GM18511 (cell line): ENCODE results near the gene ODC1.
A peak's percentile ranks its signal among the peaks of the same experiment; 100 is the strongest.

Experiments used
- ATAC-seq: cut with Tn5 transposase; IDR thresholded peaks from one replicate; pipeline ENCODE4 v1.9.1; 2021; ENCODE audit warnings: mild to moderate bottlenecking, moderate library complexity; ENCODE audit not compliant: unreplicated experiment

The ODC1 gene

GRCh38 chr2:10435820-10436204 lies 12.3 kb downstream of the ODC1 start:
- ATAC-seq, result no peak

GRCh38 chr2:10434886-10435819 lies 13.0 kb downstream of the ODC1 start:
- ATAC-seq, result peak; percentile 63

GRCh38 chr2:10433947-10434885 lies 13.9 kb downstream of the ODC1 start:
- ATAC-seq, result no peak

DNA sequence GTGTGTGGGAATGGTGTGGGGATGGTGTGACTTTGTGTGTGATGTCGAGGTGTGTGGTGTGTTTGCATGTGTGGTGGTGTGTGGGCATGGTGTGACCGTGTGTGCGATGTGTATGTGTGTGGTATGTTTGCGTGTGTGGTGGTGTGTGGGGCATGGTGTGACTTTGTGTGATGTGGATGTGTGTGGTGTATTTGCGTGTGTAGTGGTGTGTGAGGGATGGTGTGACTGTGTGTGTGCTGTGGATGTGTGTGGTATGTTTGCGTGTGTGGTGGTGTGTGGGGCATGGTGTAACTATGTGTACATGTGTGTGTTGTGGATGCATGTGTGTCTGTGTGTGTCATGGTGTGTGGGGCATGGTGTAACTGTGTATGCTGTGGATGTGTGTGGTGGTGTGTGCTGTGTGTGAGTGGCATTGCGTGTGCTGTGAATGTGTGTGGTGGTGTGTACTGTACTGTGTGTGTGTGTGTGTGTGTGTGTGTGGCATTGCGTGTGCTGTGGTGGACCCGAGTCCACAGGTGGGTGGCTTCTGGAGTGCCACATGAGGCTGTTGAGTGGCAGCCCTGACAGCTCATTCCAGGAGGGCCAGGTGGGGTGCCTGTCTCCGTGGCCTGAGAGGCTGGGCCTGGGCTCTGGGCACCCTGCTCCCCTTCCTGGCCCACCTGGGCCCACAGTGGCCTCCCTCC lies 14.7 kb downstream of the ODC1 start:
- no peak for ATAC-seq

DNA sequence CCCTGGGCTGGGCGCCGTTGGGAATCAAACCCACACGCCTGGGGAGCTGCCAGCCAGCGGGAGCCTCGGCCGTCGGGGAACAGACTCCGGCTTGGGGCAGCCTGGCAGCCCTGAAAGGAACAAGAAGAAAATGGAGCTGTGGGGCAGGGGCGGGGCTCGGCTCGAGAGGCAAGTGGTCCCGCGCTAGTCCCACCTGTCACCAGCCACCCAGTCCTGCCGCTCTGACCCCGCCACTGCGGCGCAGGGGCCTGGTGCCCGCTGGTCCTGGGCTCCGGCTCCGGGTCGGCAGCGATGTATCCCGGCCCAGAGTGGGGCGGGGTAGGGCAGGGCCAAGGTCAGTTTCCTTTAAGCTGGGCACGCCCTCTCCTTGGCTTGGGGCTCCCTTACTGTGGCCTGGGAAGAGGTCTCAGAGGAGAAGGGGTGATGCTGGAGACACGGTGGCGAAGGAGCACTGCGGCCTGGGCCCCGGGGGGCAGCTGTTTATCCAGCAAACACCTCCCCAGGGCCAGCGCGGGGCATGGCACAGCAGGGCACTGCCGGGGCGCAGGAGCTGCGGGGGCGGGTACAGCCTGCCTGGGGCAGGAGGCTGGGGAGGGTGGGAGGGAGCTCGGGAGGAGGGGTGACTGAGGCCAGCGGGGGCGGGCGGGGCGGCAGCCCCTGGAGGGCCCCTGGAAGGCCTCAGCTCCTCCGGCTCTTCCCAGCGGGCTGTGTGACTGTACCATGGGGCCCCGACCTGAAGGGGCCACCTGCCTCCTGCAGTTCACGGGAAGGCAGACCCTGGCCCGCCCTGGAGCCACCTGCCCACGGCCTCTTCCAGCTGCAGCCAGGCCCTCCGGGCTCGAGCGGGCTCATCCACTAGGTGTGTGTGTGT lies 15.6 kb downstream of the ODC1 start:
- ATAC-seq, result peak; percentile 70

DNA sequence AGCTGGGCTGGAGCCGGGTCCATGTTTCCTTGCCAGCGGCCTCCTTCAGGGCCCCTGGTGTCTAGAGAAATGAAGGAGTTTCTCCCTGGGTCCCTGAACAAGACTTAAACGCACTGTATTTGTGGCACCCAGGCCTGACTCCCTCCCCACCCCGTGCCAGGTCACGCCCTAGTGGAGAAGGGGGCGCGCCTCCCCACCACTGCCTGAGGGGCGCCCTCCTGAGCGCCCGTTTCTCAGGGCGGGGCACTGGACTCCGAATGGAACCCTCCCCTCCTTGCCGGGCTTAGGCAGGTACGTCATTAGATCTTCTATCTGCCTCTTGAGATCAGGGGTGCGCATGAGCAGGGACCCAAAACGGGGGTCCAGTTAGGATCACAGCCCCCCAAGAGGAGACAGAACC lies 16.3 kb downstream of the ODC1 start:
- ATAC-seq, result peak; percentile 11

DNA sequence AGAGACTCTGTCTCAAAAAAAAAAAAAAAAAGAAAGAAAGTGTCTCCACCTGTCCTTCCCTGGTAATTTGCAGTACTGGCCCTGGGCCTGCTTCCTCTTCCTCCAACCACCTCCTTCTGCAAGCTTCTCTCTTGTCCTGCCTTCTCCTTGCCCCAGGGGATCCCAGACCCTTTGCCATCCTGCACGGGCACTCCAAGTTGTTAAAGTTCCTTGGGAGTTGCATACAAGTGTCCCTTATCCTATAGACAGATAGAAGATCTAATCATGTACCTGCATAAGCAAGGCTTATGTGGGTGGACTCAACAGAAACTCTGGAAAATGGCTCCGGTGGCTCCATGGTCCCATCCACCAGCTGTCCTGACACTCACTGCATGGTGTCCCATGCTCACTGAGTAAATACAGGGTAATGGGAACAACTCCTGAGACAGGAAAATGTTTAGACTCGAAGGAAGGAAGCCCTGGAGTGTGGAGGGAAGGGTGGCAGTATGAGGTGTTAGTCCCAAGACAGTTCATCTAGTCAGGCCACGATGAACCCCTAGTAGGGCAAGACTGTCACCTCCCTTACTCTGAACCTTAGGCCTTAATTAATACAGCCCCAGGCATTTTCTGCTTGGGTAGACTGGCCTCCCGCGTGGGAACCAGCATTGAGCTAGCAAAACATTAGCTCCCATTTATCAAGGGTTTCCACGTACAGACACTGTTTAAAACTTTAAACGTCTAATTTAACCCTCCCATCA lies 17.1 kb downstream of the ODC1 start:
- ATAC-seq, result no peak

GRCh38 chr2:10428924-10429323 lies 19.2 kb downstream of the ODC1 start:
- no peak for ATAC-seq

- no peak for ATAC-seq
Measured at GRCh38 chr2:10428355-10428754, 19.8 kb downstream of the ODC1 start.

GRCh38 chr2:10427618-10427949 lies 20.5 kb downstream of the ODC1 start:
- ATAC-seq, result no peak

- ATAC-seq, result no peak
Measured at GRCh38 chr2:10426726-10427617, 21.2 kb downstream of the ODC1 start.

DNA sequence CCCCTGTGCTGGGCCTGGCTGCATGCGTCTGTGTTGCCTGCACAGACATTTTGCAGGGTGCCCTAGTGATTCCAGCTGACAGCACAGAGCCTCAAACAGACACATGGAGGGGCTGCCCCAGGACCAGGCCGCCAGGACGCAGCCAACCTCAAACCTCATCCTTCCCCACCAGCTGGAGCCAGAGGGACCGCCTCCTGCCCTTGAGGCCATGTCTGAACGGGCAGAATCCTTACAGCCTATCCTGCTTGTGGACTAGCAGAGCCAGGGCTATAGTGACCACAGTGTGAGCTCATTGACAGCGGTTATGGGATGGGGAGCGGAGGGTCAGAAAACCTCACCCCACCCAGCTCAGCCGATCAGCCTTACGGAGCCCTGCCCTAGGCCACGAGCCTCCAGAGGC lies 22.4 kb downstream of the ODC1 start:
- no peak for ATAC-seq

DNA sequence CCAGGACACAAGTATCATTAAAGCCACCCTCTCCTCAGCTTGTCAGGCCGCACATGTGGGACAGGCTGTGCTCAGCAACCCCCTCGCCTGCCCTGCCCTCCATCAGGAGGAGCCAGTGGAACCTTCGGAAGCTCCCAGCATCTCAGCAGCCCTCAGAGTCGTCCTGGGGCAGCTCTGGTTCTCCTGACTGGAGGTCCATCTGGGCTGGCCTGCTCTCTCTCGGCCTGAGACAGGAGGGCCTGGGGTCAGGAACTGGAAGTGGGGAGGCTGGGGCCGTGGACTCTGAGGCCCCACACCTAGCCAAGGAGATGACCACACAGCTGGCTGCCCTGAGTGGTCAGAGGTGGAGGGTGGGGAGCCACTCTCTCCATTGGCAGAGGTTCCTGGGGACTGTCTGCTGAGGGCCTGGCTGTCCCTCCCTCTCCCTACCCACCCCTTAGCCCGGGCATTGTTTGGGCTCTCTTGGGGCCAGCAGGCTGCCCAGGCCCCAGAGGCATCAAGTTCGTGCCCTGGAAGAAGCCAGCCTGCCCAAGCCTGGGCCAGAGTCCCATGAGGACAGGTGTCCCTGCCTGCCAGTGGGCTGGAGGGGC lies 23.1 kb downstream of the ODC1 start:
- no peak for ATAC-seq

GRCh38 chr2:10424051-10424450 lies 24.1 kb downstream of the ODC1 start:
- ATAC-seq, result no peak

DNA sequence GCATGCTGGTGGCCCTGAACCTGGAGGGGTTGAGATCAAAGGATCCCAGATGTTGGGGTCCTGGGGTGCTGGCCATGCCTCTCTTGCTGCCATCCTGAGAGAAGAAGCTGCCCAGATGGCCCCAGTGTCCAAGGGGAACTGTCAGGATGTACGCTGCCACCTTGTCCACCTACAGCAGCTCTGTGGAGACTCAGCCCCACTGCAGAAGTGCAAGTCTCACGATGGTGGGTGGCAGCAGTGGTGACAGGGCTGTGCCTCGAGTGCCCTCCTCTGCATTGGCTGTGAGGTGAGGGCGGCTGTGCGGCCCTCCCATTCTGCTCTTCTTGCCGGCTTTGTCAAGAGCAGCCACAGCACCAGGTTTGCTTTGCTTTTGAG lies 24.7 kb downstream of the ODC1 start:
- ATAC-seq, result no peak

- no peak for ATAC-seq
Measured at GRCh38 chr2:10422732-10423399, 25.3 kb downstream of the ODC1 start.

DNA sequence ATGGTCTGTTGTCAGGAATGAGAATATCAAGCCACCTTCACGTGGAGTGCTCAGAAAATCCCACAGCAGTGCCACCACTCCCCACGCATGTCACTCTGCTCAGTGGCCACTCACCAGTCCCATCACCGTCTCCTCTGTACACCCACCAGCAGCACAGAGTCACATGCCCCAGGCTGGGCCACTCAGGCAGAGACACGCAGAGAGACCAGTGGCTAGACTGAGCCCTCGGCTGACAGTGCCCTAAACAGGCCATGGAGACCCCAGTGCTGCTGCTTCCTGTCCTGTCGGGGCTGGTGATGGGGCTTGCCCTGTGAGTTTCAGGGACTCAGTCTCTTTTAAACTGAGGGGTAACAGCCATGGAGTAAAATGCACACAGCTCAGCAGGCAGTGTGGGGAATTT lies 25.9 kb downstream of the ODC1 start:
- ATAC-seq, result no peak
